Natural killer cell (primary cell): ENCODE measurements around the gene PRR23E. TPM values are rescaled to one million over a fixed set of nuclear protein-coding genes. Genes with fewer than 3 reads are reported as not detected.

Source experiments
- ATAC-seq, 3 donors: fragments of 150-1000 bp in 2 of 3; fragments of 200-7000 bp in 1 of 3; cut with Tn5 transposase; 1 replicate in 1 of 3; 2 replicates in 2 of 3; pipeline ENCODE4 v1.10.0; 2021; ENCODE audit warnings: mild to moderate bottlenecking in 2 of 3, moderate library complexity in 2 of 3
- DNase-seq, 2 donors: peaks; one replicate each; pipeline versions ENCODE4 v3.0.0 to v3.0.0-alpha.2; 2013 to 2021; ENCODE audit warnings: mixed read lengths in 1 of 2
- H3K27ac ChIP-seq: one replicate; pipeline ENCODE4 v1.5.1; 2013; ENCODE audit warnings: mild to moderate bottlenecking, low read length
- H3K27me3 ChIP-seq: one replicate; pipeline ENCODE4 v1.6.1; 2013; ENCODE audit warnings: low read length; ENCODE audit not compliant: control insufficient read depth, insufficient read depth
- H3K36me3 ChIP-seq: one replicate; pipeline ENCODE4 v1.6.1; 2013; ENCODE audit warnings: low read length; ENCODE audit not compliant: control insufficient read depth, insufficient read depth
- H3K4me1 ChIP-seq: one replicate; pipeline ENCODE4 v1.6.1; 2013; ENCODE audit warnings: low read length; ENCODE audit not compliant: control insufficient read depth, insufficient read depth
- H3K4me3 ChIP-seq: one replicate; pipeline ENCODE4 v1.5.1; 2013; ENCODE audit warnings: low read length
- H3K9me3 ChIP-seq: one replicate; pipeline ENCODE4 v1.6.1; 2013; ENCODE audit warnings: low read length; ENCODE audit not compliant: control insufficient read depth, insufficient read depth
- H3K27ac Mint-ChIP-seq, 2 donors: one replicate each; pipeline ENCODE4 v1.8.0; 2022; ENCODE audit warnings: mild to moderate bottlenecking in 2 of 2, mixed read lengths in 2 of 2, moderate library complexity in 1 of 2
- H3K27me3 Mint-ChIP-seq, 2 donors: one replicate each; pipeline ENCODE4 v1.8.0; 2022; ENCODE audit warnings: low read depth in 2 of 2, mixed read lengths in 2 of 2
- H3K36me3 Mint-ChIP-seq: one replicate; pipeline ENCODE4 v1.8.0; 2022; ENCODE audit warnings: mixed read lengths
- H3K4me1 Mint-ChIP-seq, 2 donors: one replicate each; pipeline ENCODE4 v1.8.0; 2022; ENCODE audit warnings: mixed read lengths in 2 of 2
- H3K4me3 Mint-ChIP-seq: one replicate; pipeline ENCODE4 v1.8.0; 2022; ENCODE audit warnings: mild to moderate bottlenecking, moderate library complexity, mixed read lengths
- H3K9me3 Mint-ChIP-seq, 2 donors: one replicate each; pipeline ENCODE4 v1.8.0; 2022; ENCODE audit warnings: mixed read lengths in 2 of 2
- CTCF ChIP-seq: fragments of 200-600 bp; IDR thresholded peaks from one replicate; pipeline ENCODE4 v1.8.0; 2022; ENCODE audit warnings: antibody characterized with exemption
- WGBS: methylation state at CpG from one replicate; pipeline ENCODE4 v1.1.7; 2013; ENCODE audit warnings: missing lambda C conversion rate; ENCODE audit not compliant: insufficient coverage; 5-methylcytosine and 5-hydroxymethylcytosine counted together
- intact Hi-C: fragments of 100-400 bp; cut with micrococcal nuclease; formaldehyde crosslinking; loops from one replicate; pipeline ENCODE4 v1.14.2; 2022
- total RNA-seq, 4 donors: library from RNA; stranded (reverse); fragments of 120-200 nt in 1 of 4; gene quantifications; one replicate each; pipeline versions ENCODE4 v1.2.3 to v1.2.4, GENCODE V29; 2013 to 2022

Gene PRR23E
- total RNA-seq, 3 donors from 2014 or later (not counting 1 experiment from before 2014, with no cell fraction given), result not detected

- H3K27ac Mint-ChIP-seq, result no peak overlapping the region
- H3K9me3 Mint-ChIP-seq, result no peaks in the 10 kb centered on the region
- Histone ChIP-seq H3K27ac (no peak overlapping the region), H3K4me1 (no peaks in the 10 kb centered on the region), H3K9me3 (no peaks in the 10 kb centered on the region), H3K4me3 (no peak overlapping the region), H3K27me3 (no peaks in the 10 kb centered on the region), H3K36me3 (no peaks in the 10 kb centered on the region)
- DNase-seq (no peak), ATAC-seq (no peak)
- no peak overlapping the region for H3K4me3 Mint-ChIP-seq
- no peaks in the 10 kb centered on the region for H3K36me3 Mint-ChIP-seq
- peaks cover 12 to 14% of the 10 kb centered on the region in 2 donors for H3K27me3 Mint-ChIP-seq
- 74% methylated on average over 8 of the region's 8 CpGs for WGBS
- intact Hi-C loops, result no loop called here
- H3K4me1 Mint-ChIP-seq, result no peaks in the 10 kb centered on the region
- TF ChIP-seq CTCF, result no peak
Measured at GRCh38 chr3:127182848-127183714, 9.8 kb upstream of the PRR23E start.

- Histone ChIP-seq H3K27me3 (no peaks in the 10 kb centered on the region), H3K4me3 (no peak overlapping the region), H3K36me3 (no peaks in the 10 kb centered on the region), H3K9me3 (no peaks in the 10 kb centered on the region), H3K4me1 (no peaks in the 10 kb centered on the region), H3K27ac (no peak overlapping the region)
- no peak for TF ChIP-seq CTCF
- DNase-seq (no peak), ATAC-seq (no peak)
- Mint-ChIP-seq H3K4me1 (no peaks in the 10 kb centered on the region), H3K36me3 (no peaks in the 10 kb centered on the region), H3K27ac (no peak overlapping the region), H3K4me3 (no peak overlapping the region), H3K9me3 (no peaks in the 10 kb centered on the region), H3K27me3 (peaks cover 18 to 25% of the 10 kb centered on the region in 2 donors)
- intact Hi-C loops, result no loop called here
- WGBS, result 83% methylated on average over 23 of the region's 23 CpGs
Measured at GRCh38 chr3:127183931-127184869, 8.7 kb upstream of the PRR23E start.

GRCh38 chr3:127184870-127185216, 8.1 kb upstream of the PRR23E start:
- 92% methylated on average over 4 of the region's 4 CpGs for WGBS
- DNase-seq, result no peak
- Histone ChIP-seq H3K9me3 (no peaks in the 10 kb centered on the region), H3K27ac (no peak overlapping the region), H3K4me1 (no peaks in the 10 kb centered on the region), H3K27me3 (no peaks in the 10 kb centered on the region), H3K36me3 (no peaks in the 10 kb centered on the region), H3K4me3 (no peak overlapping the region)
- TF ChIP-seq CTCF, result no peak
- intact Hi-C loops, result no loop called here
- H3K27ac Mint-ChIP-seq, result no peak overlapping the region
- H3K36me3 Mint-ChIP-seq, result no peaks in the 10 kb centered on the region
- no peaks in the 10 kb centered on the region for H3K9me3 Mint-ChIP-seq
- no peaks in the 10 kb centered on the region for H3K4me1 Mint-ChIP-seq
- peaks cover 18 to 28% of the 10 kb centered on the region in 2 donors for H3K27me3 Mint-ChIP-seq
- no peak overlapping the region for H3K4me3 Mint-ChIP-seq
- ATAC-seq, result no peak
